A549 (cell line): Measurements from ENCODE around the gene CRTC3. TPM values are rescaled to one million over a fixed set of nuclear protein-coding genes. Genes with fewer than 3 reads are reported as not detected.

Source experiments
- ATAC-seq, 2 experiments: fragments of 200-7000 bp in 1 of 2; fragments of >200 bp in 1 of 2; cut with Nextera tagmentation in 1 of 2; cut with Tn5 transposase in 1 of 2; 3 replicates each; pipeline versions ENCODE4 v1.8.0 to v1.9.1; 2018 to 2020; ENCODE audit warnings: mild to moderate bottlenecking in 1 of 2, moderate library complexity in 1 of 2
- CTCF ChIA-PET: fragments of 300-600 bp; sonication (Branson Sonifier 250); formaldehyde crosslinking; extraction: SDS; loops from one replicate; lab custom pipeline; 2021; ENCODE audit warnings: antibody characterized with exemption, inconsistent platforms; lab: Yijun Ruan, JAX
- POLR2A ChIA-PET: fragments of 350-600 bp; formaldehyde crosslinking; extraction: SDS; loops from one replicate; lab custom pipeline; 2021; ENCODE audit warnings: antibody characterized with exemption, inconsistent platforms; lab: Yijun Ruan, JAX
- DNase-seq, 2 experiments: peaks; one replicate each; pipeline versions ENCODE4 v3.0.0 to v3.0.0-alpha.2; 2011 to 2016; ENCODE audit warnings: low read depth in 1 of 2, low spot score in 1 of 2
- FAIRE-seq: peaks from 2 replicates; lab custom pipeline; 2011; peaks lifted over from hg19 to GRCh38; lab: Jason Lieb, UNC
- H3K27ac ChIP-seq, 2 experiments: fragments of >200 bp; sonication (Bioruptor Twin); formaldehyde crosslinking; 3 replicates each; pipeline ENCODE4 v1.5.1; 2016 to 2017
- H3K4me1 ChIP-seq: fragments of >200 bp; sonication (Bioruptor Twin); formaldehyde crosslinking; 3 replicates; pipeline ENCODE4 v1.6.1; 2016
- H3K4me2 ChIP-seq: fragments of >200 bp; sonication (Bioruptor Twin); formaldehyde crosslinking; 3 replicates; pipeline ENCODE4 v1.6.1; 2016
- H3K4me3 ChIP-seq: fragments of >200 bp; sonication (Bioruptor Twin); formaldehyde crosslinking; 3 replicates; pipeline ENCODE4 v1.5.1; 2016
- H3K9me3 ChIP-seq: fragments of >200 bp; sonication (Bioruptor Twin); formaldehyde crosslinking; 3 replicates; pipeline ENCODE4 v1.6.1; 2016
- ATOH8 ChIP-seq: fragments of 250-450 bp; sonication (Bioruptor Pico); IDR thresholded peaks from 2 replicates; pipeline ENCODE4 v1.5.0; 2020; ENCODE audit warnings: low read depth, mild to moderate bottlenecking, moderate library complexity
- BHLHE40 ChIP-seq: IDR thresholded peaks from 2 replicates; pipeline ENCODE4 v1.6.1; 2012; ENCODE audit warnings: low read depth, low read length, inconsistent platforms
- CBX8 ChIP-seq: fragments of 200-600 bp; sonication (generic); IDR thresholded peaks from 2 replicates; pipeline ENCODE4 v1.6.1; 2016
- CHD2 ChIP-seq: fragments of 150-350 bp; IDR thresholded peaks from 2 replicates; pipeline ENCODE4 v1.6.1; 2014; ENCODE audit warnings: low read length; ENCODE audit not compliant: partially characterized antibody
- EHMT2 ChIP-seq: fragments of 200-600 bp; sonication (generic); IDR thresholded peaks from 2 replicates; pipeline ENCODE4 v1.6.1; 2016; ENCODE audit warnings: antibody characterized with exemption, low read depth, mild to moderate bottlenecking, moderate library complexity
- EP300 ChIP-seq, 2 experiments: fragments of >200 bp; sonication (Bioruptor Twin); formaldehyde crosslinking; IDR thresholded peaks; 2 replicates in 1 of 2; 3 replicates in 1 of 2; pipeline ENCODE4 v1.6.1; 2016 to 2017
- HDAC2 ChIP-seq: fragments of 200-600 bp; sonication (generic); IDR thresholded peaks from 2 replicates; pipeline ENCODE4 v1.6.1; 2016
- JUNB ChIP-seq: fragments of >200 bp; sonication (Bioruptor Twin); formaldehyde crosslinking; IDR thresholded peaks from 2 replicates; pipeline ENCODE4 v1.6.1; 2016
- MAZ ChIP-seq: fragments of 150-350 bp; IDR thresholded peaks from 2 replicates; pipeline ENCODE4 v1.6.1; 2014; ENCODE audit warnings: antibody characterized with exemption, low read depth, low read length, borderline replicate concordance
- MYC ChIP-seq: IDR thresholded peaks from 2 replicates; pipeline ENCODE4 v1.6.1; 2012; ENCODE audit warnings: mild to moderate bottlenecking, inconsistent platforms, low read length, improper control_type of control experiment, borderline replicate concordance
- NR3C1 ChIP-seq: fragments of >200 bp; sonication (Bioruptor Twin); formaldehyde crosslinking; IDR thresholded peaks from 3 replicates; pipeline ENCODE4 v1.6.1; 2017
- PBX3 ChIP-seq: IDR thresholded peaks from 2 replicates; pipeline ENCODE4 v1.6.1; 2012
- RARB ChIP-seq: fragments of 250-450 bp; sonication (Bioruptor Pico); IDR thresholded peaks from 2 replicates; pipeline ENCODE4 v1.8.0; 2021; ENCODE audit warnings: mild to moderate bottlenecking, moderate library complexity
- REST ChIP-seq: fragments of 200-600 bp; sonication (generic); IDR thresholded peaks from 2 replicates; pipeline ENCODE4 v1.6.1; 2016; ENCODE audit warnings: antibody characterized with exemption, mild to moderate bottlenecking, moderate library complexity
- RFX5 ChIP-seq: fragments of 450-650 bp; IDR thresholded peaks from 2 replicates; pipeline ENCODE4 v1.7.1; 2014; ENCODE audit warnings: antibody characterized with exemption, mild to moderate bottlenecking, moderate library complexity
- TFCP2L1 ChIP-seq: fragments of 250-450 bp; sonication (Bioruptor Pico); IDR thresholded peaks from 2 replicates; pipeline ENCODE4 v1.5.0; 2021; ENCODE audit warnings: mild to moderate bottlenecking
- TP53 ChIP-seq: fragments of 250-450 bp; sonication (Bioruptor Pico); IDR thresholded peaks from 2 replicates; pipeline ENCODE4 v1.5.0; 2021; ENCODE audit warnings: mild to moderate bottlenecking, moderate library complexity
- ZSCAN20 ChIP-seq: fragments of 250-450 bp; sonication (Bioruptor Pico); IDR thresholded peaks from 2 replicates; pipeline ENCODE4 v1.8.0; 2022; ENCODE audit warnings: mild to moderate bottlenecking, moderate library complexity
- WGBS: methylation state at CpG from one replicate; pipeline ENCODE4 v1.1.6; 2017; ENCODE audit errors: missing lambda C conversion rate; 5-methylcytosine and 5-hydroxymethylcytosine counted together
- polyA plus RNA-seq, 4 experiments: library from polyadenylated mRNA; depleted of rRNA in 3 of 4; stranded (reverse); fragments of >200 nt; fragmentation: RNase III in 1 of 4; extraction: RNeasy Plus Mini Kit Qiagen cat#74134 plus additional on column Dnase treatment in 1 of 4; gene quantifications; 2 replicates in 3 of 4; 3 replicates in 1 of 4; pipeline ENCODE4 v1.2.3, GENCODE V29; 2011 to 2017

CRTC3 gene
- polyA plus RNA-seq, 2 of the 4 experiments (the other 2 are of a cell fraction) = 17.5 to 30.5 TPM

GRCh38 chr15:90681056-90681455 is 151.3 kb downstream of the CRTC3 start:
- WGBS = 80% methylated on average over 1 of the region's 1 CpG
- ATAC-seq = peak; percentile 35; a peak in 4 of 6 replicates
- no peak for DNase-seq
- CTCF ChIA-PET = interaction anchor here (0.6 kb wide), 1 partner anchor 205 kb away, joined by 3 read pairs; no protein-coding TSS in a partner anchor
- no peaks in the 10 kb centered on the region for H3K9me3 ChIP-seq
- TF ChIP-seq ATOH8 (CRISPR knock-in tag) (no peak), MYC (no peak), RARB (no peak), HDAC2 (no peak), EP300 (IDR thresholded peaks at IDR 0.05) (no peak), PBX3 (no peak), TP53 (no peak), REST (no peak), TFCP2L1 (no peak), JUNB (no peak), RFX5 (no peak)
- TF ChIP-seq, all 56 proteins: peak for 0
- POLR2A ChIA-PET = no interaction called here
- Histone ChIP-seq H3K27ac (peak overlapping the region in 1 of 2 experiments; percentile 23; a peak in 1 of 6 replicates), H3K4me2 (no peak overlapping the region), H3K4me3 (no peak overlapping the region), H3K4me1 (peaks cover 9% of the 10 kb centered on the region; the same call in 2 of the 3 replicates)
- FAIRE-seq = no peak

- ChIA-PET POLR2A (no interaction called here), CTCF (interaction anchor here (0.6 kb wide), 2 partner anchors 32 to 204 kb away, joined by 3 read pairs; no protein-coding TSS in a partner anchor)
- Histone ChIP-seq H3K4me3 (no peak overlapping the region), H3K27ac (no peak overlapping the region), H3K4me1 (peaks cover 9% of the 10 kb centered on the region; the same call in 2 of the 3 replicates), H3K4me2 (no peak overlapping the region), H3K9me3 (no peaks in the 10 kb centered on the region)
- peak in 1 of 2 experiments; percentile 13; a peak in 2 of 6 replicates for ATAC-seq
- FAIRE-seq = no peak
- WGBS = 74% methylated on average over 9 of the region's 9 CpGs
- no peak for DNase-seq
- TF ChIP-seq PBX3 (no peak), CBX8 (no peak), NR3C1 (no peak), MAZ (no peak), EHMT2 (no peak), EP300 (IDR thresholded peaks at IDR 0.05) (no peak), BHLHE40 (no peak), CHD2 (no peak), ZSCAN20 (CRISPR knock-in tag) (no peak)
Observed at GRCh38 chr15:90681480-90681879, 151.8 kb downstream of the CRTC3 start.
